Measurements from ENCODE around the gene ADSL. TPM values are rescaled to one million over a fixed set of nuclear protein-coding genes. Genes with fewer than 3 reads are reported as not detected.

ADSL gene
- total and polyA plus RNA-seq, 2 donors from 2014 or later: 42.5 to 57.5 TPM

DNA sequence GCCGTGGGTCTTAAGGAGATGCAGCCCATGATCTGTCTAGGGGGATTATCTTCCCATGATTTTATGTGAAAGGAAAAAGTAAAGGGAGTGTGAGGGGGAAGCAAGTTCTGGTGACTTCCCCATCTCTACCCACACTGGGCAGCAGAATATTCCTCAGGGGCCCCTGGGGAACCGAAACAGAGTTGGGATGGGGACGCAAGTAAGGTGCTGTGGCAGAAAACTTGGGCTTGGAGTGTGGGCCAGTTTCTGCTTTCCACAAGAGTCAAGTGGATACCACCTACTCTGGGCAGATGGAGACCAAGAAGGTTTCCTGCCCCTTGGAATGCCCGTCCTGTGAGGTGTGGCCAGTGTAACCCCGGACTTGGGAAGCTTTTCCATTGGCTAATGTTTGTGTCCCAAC lies 88.4 kb downstream of the ADSL start:
- FAIRE-seq: no peak
- H3K4me3 ChIP-seq (ENCODE audit: low read length in 3 of 3): no peak overlapping the region
- H3K27ac ChIP-seq (ENCODE audit: low read depth in 2 of 2, low read length in 2 of 2): no peak overlapping the region
- H3K9ac ChIP-seq (ENCODE audit: low read length in 3 of 3): no peak overlapping the region
- no peaks in the 10 kb centered on the region for H3K9me3 ChIP-seq (ENCODE audit: control insufficient read depth in 2 of 3, insufficient read depth in 1 of 3, low read length in 3 of 3)
- H3K4me1 ChIP-seq (ENCODE audit: control insufficient read depth in 2 of 3, insufficient read depth in 2 of 3, low read depth in 1 of 3, low read length in 3 of 3): peaks cover 0 to 4% (median 0%) of the 10 kb centered on the region in 3 donors
- TF ChIP-seq, protein P1, sequence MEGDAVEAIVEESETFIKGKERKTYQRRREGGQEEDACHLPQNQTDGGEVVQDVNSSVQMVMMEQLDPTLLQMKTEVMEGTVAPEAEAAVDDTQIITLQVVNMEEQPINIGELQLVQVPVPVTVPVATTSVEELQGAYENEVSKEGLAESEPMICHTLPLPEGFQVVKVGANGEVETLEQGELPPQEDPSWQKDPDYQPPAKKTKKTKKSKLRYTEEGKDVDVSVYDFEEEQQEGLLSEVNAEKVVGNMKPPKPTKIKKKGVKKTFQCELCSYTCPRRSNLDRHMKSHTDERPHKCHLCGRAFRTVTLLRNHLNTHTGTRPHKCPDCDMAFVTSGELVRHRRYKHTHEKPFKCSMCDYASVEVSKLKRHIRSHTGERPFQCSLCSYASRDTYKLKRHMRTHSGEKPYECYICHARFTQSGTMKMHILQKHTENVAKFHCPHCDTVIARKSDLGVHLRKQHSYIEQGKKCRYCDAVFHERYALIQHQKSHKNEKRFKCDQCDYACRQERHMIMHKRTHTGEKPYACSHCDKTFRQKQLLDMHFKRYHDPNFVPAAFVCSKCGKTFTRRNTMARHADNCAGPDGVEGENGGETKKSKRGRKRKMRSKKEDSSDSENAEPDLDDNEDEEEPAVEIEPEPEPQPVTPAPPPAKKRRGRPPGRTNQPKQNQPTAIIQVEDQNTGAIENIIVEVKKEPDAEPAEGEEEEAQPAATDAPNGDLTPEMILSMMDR (IDR thresholded peaks at IDR 0.05; ENCODE audit: borderline replicate concordance, extremely low read depth, insufficient read depth): no peak
- intact Hi-C loops (cut with DNase I): loop anchor here (5.0 kb wide), 1 partner anchor 213 kb away; no protein-coding TSS in a partner anchor
- H3K27me3 ChIP-seq (ENCODE audit: control insufficient read depth, insufficient read depth, low read length): no peaks in the 10 kb centered on the region
- DNase-seq: no peak
- H3K36me3 ChIP-seq (ENCODE audit: control insufficient read depth in 2 of 3, insufficient read depth in 3 of 3, low read length in 3 of 3): peaks cover 0 to 6% (median 5%) of the 10 kb centered on the region in 3 donors

DNA sequence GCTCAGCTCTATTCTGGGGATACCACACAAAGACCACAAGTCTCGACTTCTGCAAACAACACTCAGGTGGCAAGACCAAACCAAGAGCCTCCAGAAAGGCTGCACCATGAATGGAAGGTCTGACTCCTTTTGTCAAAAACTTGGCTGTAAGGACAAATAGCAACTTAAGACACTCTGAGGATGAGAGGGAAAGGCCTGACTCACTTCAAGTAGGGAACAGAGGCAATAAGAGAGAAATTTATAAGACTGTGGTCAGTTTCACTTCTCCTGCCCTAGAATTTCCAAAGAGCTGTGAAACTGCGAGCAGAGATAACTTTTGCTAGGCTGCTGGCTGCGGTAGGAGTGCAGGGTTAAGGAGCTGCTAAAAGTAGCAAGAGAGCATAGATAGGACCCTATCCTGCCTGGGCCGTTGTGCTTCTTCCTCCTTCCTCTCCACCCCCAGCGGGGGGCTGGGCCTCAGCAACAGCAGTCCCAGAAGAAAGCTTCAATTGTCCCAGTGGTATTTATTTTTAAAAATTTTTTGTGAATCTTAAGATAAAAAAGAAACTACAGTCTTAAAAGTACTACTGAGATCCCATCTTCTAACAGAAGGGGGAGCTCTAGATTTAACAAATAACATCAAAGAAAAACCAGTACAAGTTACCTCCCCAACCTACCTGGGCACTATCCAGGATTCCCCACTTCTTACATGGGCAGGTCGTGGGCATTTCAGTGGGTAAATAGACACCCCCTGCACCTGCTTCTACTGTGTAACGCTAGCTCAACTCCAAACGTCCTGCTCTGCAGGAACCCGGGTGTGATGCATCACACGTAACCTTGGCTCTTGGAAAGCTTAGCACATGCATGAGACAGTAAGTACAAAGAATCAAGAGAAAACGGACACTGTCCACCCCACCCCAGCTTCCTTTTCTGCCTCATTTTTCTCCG lies 90.5 kb downstream of the ADSL start:
- no peaks in the 10 kb centered on the region for H3K9me3 ChIP-seq (ENCODE audit: control insufficient read depth in 2 of 3, insufficient read depth in 1 of 3, low read length in 3 of 3)
- H3K27ac ChIP-seq (ENCODE audit: low read depth in 2 of 2, low read length in 2 of 2): no peak overlapping the region
- TF ChIP-seq, protein P1 (IDR thresholded peaks at IDR 0.05; ENCODE audit: borderline replicate concordance, extremely low read depth, insufficient read depth): peak; percentile 55
- DNase-seq (peak in 2 of 5 donors; percentile 71 to 78), FAIRE-seq (peak; percentile 74)
- intact Hi-C loops (cut with DNase I): loop anchor here (5.0 kb wide), 1 partner anchor 211 kb away; no protein-coding TSS in a partner anchor
- H3K27me3 ChIP-seq (ENCODE audit: control insufficient read depth, insufficient read depth, low read length): no peaks in the 10 kb centered on the region
- H3K4me3 ChIP-seq (ENCODE audit: low read length in 3 of 3): no peak overlapping the region
- H3K36me3 ChIP-seq (ENCODE audit: control insufficient read depth in 2 of 3, insufficient read depth in 3 of 3, low read length in 3 of 3): no peaks in the 10 kb centered on the region
- no peak overlapping the region for H3K9ac ChIP-seq (ENCODE audit: low read length in 3 of 3)
- peaks cover 0 to 4% (median 0%) of the 10 kb centered on the region in 3 donors for H3K4me1 ChIP-seq (ENCODE audit: control insufficient read depth in 2 of 3, insufficient read depth in 2 of 3, low read depth in 1 of 3, low read length in 3 of 3)

Other genes with a start within 250 kb of the ADSL start
- gene TNRC6B, start 168.6 kb upstream of the ADSL start, total RNA-seq: 63.2 TPM
- 2.7 TPM for gene TNRC6B, start 168.6 kb upstream of the ADSL start, polyA plus RNA-seq (ENCODE audit: insufficient read depth, low read depth, low replicate concordance)
- gene SGSM3, start 24.1 kb downstream of the ADSL start, total RNA-seq: 56.4 TPM
- gene SGSM3, start 24.1 kb downstream of the ADSL start, polyA plus RNA-seq (ENCODE audit: insufficient read depth, low read depth, low replicate concordance): 52.2 TPM

All from kidney (tissue), 14 donors.